Smooth muscle cell (in vitro differentiated cells): ENCODE results near the gene LGALS16. TPM values are rescaled to one million over a fixed set of nuclear protein-coding genes. Genes with fewer than 3 reads are reported as not detected.

Experiments
- DNase-seq: peaks from one replicate; lab custom pipeline; 2025; ENCODE audit not compliant: unreplicated experiment; lab: John Stamatoyannopoulos, UW
- H2AFZ ChIP-seq: fragments of 200-600 bp; sonication (generic); 2 replicates; pipeline ENCODE4 v1.6.0; 2016; ENCODE audit warnings: antibody characterized with exemption, low read depth, mild to moderate bottlenecking
- H3F3A ChIP-seq: fragments of 200-600 bp; sonication (generic); 2 replicates; pipeline ENCODE4 v1.6.0; 2017; ENCODE audit warnings: antibody characterized with exemption, low read depth
- H3K27ac ChIP-seq: fragments of 200-600 bp; sonication (generic); 2 replicates; pipeline ENCODE4 v1.5.1; 2016; ENCODE audit warnings: low read depth, mild to moderate bottlenecking
- H3K27me3 ChIP-seq: fragments of 200-600 bp; sonication (generic); 2 replicates; pipeline ENCODE4 v1.6.1; 2016; ENCODE audit warnings: low read depth, mild to moderate bottlenecking
- H3K36me3 ChIP-seq: fragments of 200-600 bp; sonication (generic); 2 replicates; pipeline ENCODE4 v1.5.1; 2016; ENCODE audit warnings: low read depth
- H3K4me1 ChIP-seq: fragments of 200-600 bp; sonication (generic); 2 replicates; pipeline ENCODE4 v1.5.1; 2016; ENCODE audit warnings: low read depth
- H3K4me2 ChIP-seq: fragments of 200-600 bp; sonication (generic); 2 replicates; pipeline ENCODE4 v1.6.0; 2016; ENCODE audit warnings: mild to moderate bottlenecking
- H3K4me3 ChIP-seq: fragments of 200-600 bp; sonication (generic); 2 replicates; pipeline ENCODE4 v1.5.1; 2016; ENCODE audit warnings: mild to moderate bottlenecking
- H3K79me2 ChIP-seq: fragments of 200-600 bp; sonication (generic); 2 replicates; pipeline ENCODE4 v1.6.0; 2016; ENCODE audit warnings: low read depth, mild to moderate bottlenecking
- H3K9ac ChIP-seq: fragments of 200-600 bp; sonication (generic); 2 replicates; pipeline ENCODE4 v1.6.0; 2016; ENCODE audit warnings: low read depth
- H3K9me3 ChIP-seq: fragments of 200-600 bp; sonication (generic); replicated peaks from 2 replicates; pipeline ENCODE4 v1.5.1; 2016; ENCODE audit warnings: low read depth
- H4K20me1 ChIP-seq: fragments of 200-600 bp; sonication (generic); 2 replicates; pipeline ENCODE4 v1.6.0; 2016; ENCODE audit warnings: low read depth
- CTCF ChIP-seq: fragments of 200-600 bp; sonication (generic); IDR thresholded peaks from 2 replicates; pipeline ENCODE4 v1.5.1; 2017; ENCODE audit warnings: borderline replicate concordance, mild to moderate bottlenecking, antibody characterized with exemption; ENCODE audit not compliant: insufficient read depth, poor library complexity, severe bottlenecking
- WGBS: methylation state at CpG from one replicate; pipeline ENCODE4 v1.1.7; 2016; ENCODE audit warnings: low lambda C conversion rate; 5-methylcytosine and 5-hydroxymethylcytosine counted together
- polyA plus RNA-seq: library from polyadenylated mRNA; unstranded; fragments of >200 nt; fragmentation: Nextera tagmentation; extraction: Ambion mirVana; gene quantifications from 2 replicates; pipeline ENCODE4 v1.2.1, GENCODE V29; 2016
- total RNA-seq: library from RNA; depleted of rRNA; stranded (reverse); fragments of >200 nt; gene quantifications from 2 replicates; pipeline ENCODE4 v1.2.3, GENCODE V29; 2014

The LGALS16 gene
- total and polyA plus RNA-seq, 2 experiments from 2014 or later = not detected

GRCh38 chr19:39701291-39701690, 45.6 kb downstream of the LGALS16 start:
- H4K20me1 ChIP-seq = no peaks in the 10 kb centered on the region
- 76% methylated on average over 5 of the region's 5 CpGs for WGBS
- H3K9ac ChIP-seq = no peak overlapping the region

GRCh38 chr19:39704181-39705044, 48.7 kb downstream of the LGALS16 start, which contains the start of gene LGALS14:
LGALS14 (plus strand) TSS chr19:39704481; CDS start chr19:39704529, 48 bp downstream.
- Histone ChIP-seq H3K9ac (no peak within 1 kb of the TSS), H4K20me1 (no peaks in the 10 kb centered on the region), H3K9me3 (no peaks in the 10 kb centered on the region), H3K36me3 (no peaks in the 10 kb centered on the region), H3K79me2 (no peaks in the 10 kb centered on the region), H2AFZ (no peak within 1 kb of the TSS), H3K4me1 (no peaks in the 10 kb centered on the region), H3F3A (no peaks in the 10 kb centered on the region), H3K4me3 (no peak within 1 kb of the TSS), H3K27ac (no peak within 1 kb of the TSS), H3K27me3 (no peaks in the 10 kb centered on the region), H3K4me2 (no peak within 1 kb of the TSS)
- TF ChIP-seq CTCF = no peak
- DNase-seq = no peak
- 73% methylated on average over 6 of the region's 6 CpGs for WGBS

More at GRCh38 chr19:39701291-39701690, 45.6 kb downstream of the LGALS16 start:
- H3K4me2 ChIP-seq = no peak overlapping the region
- no peaks in the 10 kb centered on the region for H3K36me3 ChIP-seq
- no peaks in the 10 kb centered on the region for H3F3A ChIP-seq
- no peaks in the 10 kb centered on the region for H3K27me3 ChIP-seq
- no peaks in the 10 kb centered on the region for H3K4me1 ChIP-seq
- no peak overlapping the region for H3K4me3 ChIP-seq
- H3K79me2 ChIP-seq = no peaks in the 10 kb centered on the region
- H3K9me3 ChIP-seq = no peaks in the 10 kb centered on the region
- no peak overlapping the region for H3K27ac ChIP-seq
- TF ChIP-seq CTCF = no peak
- no peak overlapping the region for H2AFZ ChIP-seq
- no peak for DNase-seq

GRCh38 chr19:39705578-39706188, 50.0 kb downstream of the LGALS16 start:
- no peak overlapping the region for H3K27ac ChIP-seq
- no peak for DNase-seq
- H3K9me3 ChIP-seq = no peaks in the 10 kb centered on the region
- H3K4me2 ChIP-seq = no peak overlapping the region
- H3K36me3 ChIP-seq = no peaks in the 10 kb centered on the region
- no peaks in the 10 kb centered on the region for H3K4me1 ChIP-seq
- no peak for TF ChIP-seq CTCF
- WGBS = 82% methylated on average over 8 of the region's 8 CpGs
- no peaks in the 10 kb centered on the region for H4K20me1 ChIP-seq
- no peaks in the 10 kb centered on the region for H3K79me2 ChIP-seq
- H3K27me3 ChIP-seq = no peaks in the 10 kb centered on the region
- no peak overlapping the region for H3K9ac ChIP-seq
- no peak overlapping the region for H3K4me3 ChIP-seq
- H3F3A ChIP-seq = no peaks in the 10 kb centered on the region
- no peak overlapping the region for H2AFZ ChIP-seq
